HG03108 (cell line): ENCODE results near the gene CAV1.
A peak's percentile ranks its signal among the peaks of the same experiment; 100 is the strongest.
"Not testable (repeated sequence)": the region's sequence is repeated elsewhere in the genome, so short reads cannot be mapped to it uniquely, and the experiment has no call there.

Experiments used
- ATAC-seq: cut with Tn5 transposase; IDR thresholded peaks from one replicate; pipeline ENCODE4 v1.9.1; 2021; ENCODE audit warnings: moderate library complexity; ENCODE audit not compliant: unreplicated experiment

The CAV1 gene

DNA sequence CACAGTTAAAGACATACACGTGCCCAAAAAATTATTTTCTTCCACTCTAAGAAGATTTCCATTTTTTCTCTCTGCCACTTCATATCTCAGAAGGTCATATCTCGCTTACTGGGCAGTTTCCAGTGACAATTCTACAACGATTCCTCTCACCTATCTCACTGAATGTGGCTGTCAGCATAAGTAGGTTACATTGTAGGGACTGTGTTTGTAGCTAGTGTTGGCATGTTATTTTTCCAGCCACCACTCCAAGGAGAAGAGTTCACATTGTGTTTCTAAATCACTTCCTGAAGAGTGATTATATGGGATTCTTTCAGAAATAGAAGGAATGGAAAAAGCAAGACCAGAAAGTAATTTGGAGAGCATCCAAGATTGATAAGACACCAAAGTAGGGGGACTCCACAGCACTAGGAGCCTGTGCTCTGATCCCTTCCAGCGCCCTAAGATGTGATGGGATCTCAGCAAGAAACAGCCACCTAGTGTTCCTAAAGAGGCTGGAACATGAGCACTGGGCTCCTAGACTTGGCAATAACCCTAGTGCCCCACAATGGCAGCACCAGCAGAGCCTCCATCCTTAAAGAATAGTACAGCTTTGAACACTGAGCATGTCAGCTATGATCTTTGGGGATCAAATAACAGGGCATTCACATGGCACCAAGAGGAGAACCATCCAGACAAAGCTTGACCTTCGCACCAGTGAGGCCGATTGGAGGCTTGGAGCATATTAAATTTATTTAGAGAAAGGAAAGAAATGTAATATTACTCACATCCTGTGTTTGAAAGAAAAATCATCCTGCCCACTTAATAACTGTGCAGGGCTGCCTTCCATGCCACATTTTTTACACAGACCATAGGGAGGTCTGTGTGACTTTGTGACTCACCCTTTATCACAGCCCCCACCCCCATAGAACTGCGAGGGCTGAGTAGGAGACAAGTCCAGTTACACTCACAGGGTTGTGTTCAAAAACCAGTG, 51.8 kb downstream of the CAV1 start:
- ATAC-seq = peak; percentile 18

DNA sequence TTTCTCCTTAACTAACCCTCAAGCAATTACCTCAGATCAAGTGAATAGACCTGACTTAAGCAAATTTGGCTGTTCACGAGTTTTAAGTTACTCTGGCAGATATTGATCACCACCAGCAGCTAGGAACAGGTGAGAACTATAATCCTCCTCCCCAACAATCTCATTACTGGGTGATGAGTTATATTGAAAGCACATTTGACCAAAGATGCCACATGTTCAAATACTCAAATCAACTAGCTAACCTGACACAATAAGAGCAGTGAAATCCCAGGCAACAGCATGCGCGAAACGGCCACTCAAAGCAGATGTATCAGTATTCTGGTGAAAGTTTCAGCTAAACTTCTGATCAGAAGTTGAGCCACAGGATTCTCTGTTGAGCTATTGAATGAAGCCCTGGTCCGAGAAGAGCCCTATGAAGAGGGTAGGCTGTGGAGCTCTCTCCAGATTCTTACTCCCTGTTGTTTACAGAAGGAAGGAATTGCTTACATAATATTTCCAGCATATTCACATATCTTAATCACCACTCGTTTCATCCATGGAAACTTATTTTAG, 52.6 kb downstream of the CAV1 start:
- ATAC-seq = peak; percentile 67

DNA sequence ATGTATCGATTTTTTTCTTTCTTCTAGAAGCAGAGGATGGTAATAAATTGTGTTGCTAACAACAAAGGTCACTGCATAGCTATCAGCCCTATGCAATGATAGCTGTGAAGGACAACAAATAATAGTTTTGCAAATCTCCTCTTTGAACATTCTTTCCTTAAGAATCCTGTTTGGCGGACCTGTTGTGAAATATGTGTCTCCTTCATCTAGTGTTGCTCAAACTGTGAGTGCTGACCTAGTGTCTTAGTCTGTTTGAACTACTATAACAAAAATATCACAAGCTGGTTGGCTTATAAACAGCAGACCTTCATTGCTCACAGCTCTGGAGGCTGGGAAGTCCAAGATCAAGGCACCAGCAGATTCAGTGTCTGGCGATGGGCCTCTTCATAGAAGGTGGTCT, 53.7 kb downstream of the CAV1 start:
- ATAC-seq = no peak

- no peak for ATAC-seq
These were observed 54.5 kb downstream of the CAV1 start for GRCh38 chr7:116579322-116579721.

DNA sequence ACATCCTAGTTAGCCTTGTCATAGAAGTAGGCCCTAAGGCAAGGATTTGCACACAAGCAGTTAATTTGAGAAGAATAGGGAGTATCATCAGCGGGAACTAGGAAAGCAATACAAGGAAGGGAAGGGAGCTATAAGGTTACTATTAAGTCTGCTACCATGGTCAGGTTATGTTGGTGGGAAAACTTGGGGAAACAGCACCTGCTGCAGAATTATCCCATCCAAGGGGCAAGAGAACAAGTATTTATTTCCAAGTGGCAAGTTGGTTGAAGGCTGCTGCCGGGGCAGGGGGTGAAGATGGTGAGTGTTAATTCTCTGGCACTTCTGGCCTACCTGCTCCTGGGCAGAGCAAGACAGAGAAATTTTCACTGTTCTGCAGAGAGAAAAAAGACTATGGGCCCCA, 55.0 kb downstream of the CAV1 start:
- no peak for ATAC-seq

DNA sequence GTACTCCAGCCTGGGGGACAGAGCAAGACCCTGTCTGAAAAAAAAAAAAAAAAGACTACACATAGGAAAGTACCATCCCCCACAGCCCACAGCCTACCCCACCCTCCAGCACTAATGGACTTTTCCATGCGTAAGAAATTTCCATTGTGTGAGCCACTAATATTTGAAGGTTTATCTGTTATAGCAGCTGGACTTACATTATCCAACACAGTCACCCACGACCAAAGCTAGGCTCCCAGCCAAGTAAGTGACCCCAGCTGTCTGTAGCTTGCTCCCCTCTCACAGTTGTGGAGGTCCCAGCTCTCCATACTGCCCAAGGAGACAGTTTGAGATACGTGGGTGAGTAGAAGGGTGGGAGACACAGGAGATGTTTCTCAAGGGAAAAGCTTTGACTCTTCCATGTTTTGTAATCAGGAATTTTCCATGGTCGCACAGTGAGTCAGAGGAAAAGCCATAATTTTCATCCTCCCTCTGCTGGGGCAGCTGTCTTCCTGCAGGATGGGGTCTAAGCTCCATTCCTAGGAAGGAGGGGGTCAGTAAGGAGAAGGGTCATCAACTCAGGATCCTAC, 57.4 kb downstream of the CAV1 start:
- ATAC-seq = no peak

DNA sequence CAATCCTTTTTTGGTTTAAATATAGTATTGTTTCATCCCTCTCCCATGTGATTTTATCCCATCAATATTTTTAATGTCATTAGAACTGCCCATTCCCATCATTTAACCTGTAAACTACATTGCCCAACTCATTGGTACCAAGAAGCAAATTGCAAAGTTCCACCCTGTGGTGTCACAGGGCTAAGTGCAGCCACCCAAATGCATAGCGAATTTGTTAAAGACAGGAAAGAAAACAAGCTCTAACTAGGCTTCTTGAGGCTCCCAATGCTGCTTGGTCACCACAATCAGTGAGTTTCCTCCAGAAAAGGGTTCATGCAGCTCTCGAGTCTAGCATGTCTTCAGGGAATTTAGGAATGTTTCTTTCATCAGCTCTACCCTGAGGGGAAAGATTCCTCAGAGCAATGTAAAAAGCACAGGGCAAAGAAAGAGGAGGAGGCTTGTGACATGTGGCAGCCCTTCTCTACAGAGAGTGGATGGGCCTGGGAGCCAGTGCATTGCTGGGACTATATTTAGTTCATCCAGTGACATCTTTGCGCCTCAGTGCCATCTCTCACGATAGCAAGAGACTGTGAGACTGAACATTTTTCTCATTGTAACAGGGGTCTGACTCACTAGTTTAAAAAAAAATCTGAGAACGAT, 58.1 kb downstream of the CAV1 start:
- ATAC-seq = no peak

DNA sequence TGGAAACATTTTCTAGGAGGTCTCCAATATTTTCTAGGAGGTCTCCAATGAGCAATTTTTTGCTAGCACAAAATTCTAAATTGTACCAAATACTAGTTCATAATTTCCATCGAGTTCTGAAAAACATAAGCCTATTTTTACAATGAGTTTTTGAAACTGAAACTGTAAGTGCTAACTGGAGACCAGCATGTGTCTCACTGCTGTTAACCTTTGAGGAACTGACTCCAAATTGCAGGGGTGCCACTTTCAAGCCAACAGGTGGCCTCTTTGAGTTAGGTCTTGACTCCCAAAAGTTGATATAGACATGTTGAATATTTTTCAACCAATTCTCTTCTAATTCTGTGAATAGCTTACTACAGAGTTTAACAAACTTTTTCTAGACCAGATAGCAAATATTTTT, 58.8 kb downstream of the CAV1 start:
- peak; percentile 91 for ATAC-seq

DNA sequence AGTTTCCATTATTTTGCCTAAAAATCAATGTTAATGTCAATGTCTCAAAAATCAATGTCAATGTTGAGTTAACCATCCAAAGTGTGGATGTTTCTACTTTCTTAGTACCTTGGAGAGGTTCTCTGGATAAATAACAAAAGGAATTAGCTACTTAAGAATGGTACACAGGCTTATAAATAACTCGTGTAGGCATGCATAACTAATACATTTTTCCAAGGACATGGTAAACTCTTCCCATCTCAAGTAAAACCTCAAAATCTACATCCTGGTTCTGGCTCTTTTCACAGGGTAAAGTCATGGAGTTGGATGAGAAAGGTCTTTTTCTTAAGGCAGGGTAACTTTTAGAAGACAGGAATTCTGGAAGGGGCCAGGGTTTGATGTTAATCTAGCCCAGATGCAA, 59.9 kb downstream of the CAV1 start:
- no peak for ATAC-seq

DNA sequence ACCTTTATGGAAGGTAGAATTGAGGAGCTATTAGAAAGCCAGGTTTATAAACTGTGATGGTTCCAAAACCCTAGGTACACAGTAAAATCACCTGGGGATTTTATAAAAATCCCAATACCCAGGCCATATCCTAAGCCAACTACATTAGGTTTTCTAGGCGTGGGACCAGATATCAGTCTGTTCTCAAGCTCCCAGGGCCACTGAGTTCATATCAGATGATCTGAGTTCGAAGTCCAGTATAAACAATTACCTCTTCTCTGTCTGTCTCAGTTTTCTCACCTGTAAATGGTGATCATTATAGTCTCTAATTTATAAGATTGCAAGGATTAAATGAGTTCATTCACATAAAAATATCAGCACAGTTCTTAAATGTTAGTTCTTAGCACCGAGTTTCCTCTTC, 60.6 kb downstream of the CAV1 start:
- no peak for ATAC-seq

GRCh38 chr7:116585967-116586366, 61.1 kb downstream of the CAV1 start:
- no peak for ATAC-seq

DNA sequence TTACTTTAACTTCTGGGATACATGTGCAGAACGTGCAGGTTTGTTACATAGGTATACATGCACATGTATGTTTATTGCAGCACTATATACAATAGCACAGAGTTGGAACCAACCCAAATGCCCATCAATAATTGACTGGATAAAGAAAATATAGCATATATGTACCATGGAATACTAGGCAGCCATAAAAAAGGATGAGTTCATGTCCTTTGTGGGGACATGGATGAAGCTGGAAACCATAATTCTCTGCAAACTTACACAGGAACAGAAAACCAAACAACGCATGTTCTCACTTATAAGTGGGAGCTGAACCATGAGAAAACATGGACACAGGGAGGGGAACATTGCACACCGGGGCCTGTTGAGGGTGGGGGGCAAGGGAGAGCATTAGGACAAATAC, 62.4 kb downstream of the CAV1 start:
- ATAC-seq = not testable (repeated sequence)

GRCh38 chr7:116588225-116588624, 63.4 kb downstream of the CAV1 start:
- peak; percentile 70 for ATAC-seq

GRCh38 chr7:116588641-116589594, 64.1 kb downstream of the CAV1 start:
- ATAC-seq = peak; percentile 32

GRCh38 chr7:116591202-116592040, 66.6 kb downstream of the CAV1 start:
- ATAC-seq = no peak

- no peak for ATAC-seq
These were observed 67.2 kb downstream of the CAV1 start for GRCh38 chr7:116592041-116592355.

- ATAC-seq = no peak
These were observed 67.6 kb downstream of the CAV1 start for GRCh38 chr7:116592445-116592844.

DNA sequence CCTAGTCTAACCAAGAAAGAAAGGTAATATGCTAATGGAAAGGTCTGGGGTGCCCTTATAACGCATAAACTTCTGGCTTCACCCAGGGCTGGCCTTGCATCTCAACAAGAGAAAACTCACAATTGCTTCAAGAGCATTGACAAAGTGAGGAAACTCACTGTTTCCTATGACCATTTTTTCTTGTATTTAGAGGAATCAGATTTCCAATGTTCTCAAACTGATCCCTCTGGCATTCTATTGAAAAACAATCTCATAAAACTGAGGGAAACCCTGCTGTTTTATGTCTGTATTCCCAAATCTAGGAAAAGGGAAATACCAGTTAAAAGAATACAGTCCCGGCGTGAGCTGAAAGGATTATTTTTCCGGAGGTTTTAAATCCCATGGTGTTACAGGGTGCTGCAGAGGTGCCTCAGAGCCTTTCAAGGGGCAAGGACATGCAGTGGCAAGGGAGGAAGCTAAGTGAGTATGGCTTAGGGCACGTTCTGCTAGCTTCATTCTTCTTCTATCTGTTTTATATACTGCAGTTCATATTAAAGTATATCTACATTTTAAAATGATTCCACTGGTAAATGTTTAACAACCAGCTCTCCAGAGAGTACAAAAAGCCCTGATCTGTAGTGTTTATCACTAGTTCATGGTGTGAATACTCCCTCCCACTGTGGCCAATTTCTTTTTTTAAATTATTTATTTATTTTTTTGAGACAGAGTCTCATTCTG, 68.7 kb downstream of the CAV1 start:
- ATAC-seq = no peak

DNA sequence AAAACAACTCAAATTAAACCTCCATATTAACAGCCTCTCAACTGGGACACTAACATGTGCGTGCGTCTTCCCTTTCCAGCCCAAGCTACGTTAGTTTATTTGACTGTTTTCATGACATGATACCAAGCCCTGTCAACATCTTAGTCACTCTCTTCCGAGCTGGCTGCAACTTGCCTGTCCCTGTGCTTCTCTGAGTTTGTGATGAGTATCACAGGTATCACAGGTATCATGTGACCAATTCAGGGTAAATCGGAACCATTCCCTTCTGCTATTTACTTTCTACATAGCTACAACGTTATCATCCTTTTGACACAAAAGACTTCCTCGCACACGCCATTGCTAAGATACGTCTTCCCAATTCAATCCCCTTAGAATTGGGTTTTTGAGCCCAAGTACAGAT, 70.2 kb downstream of the CAV1 start:
- no peak for ATAC-seq
